IPS-18a (cell line): ENCODE measurements around the gene UVSSA.
"Not testable (repeated sequence)": the region's sequence is repeated elsewhere in the genome, so short reads cannot be mapped to it uniquely, and the experiment has no call there.

ENCODE experiments used
- H3K27ac ChIP-seq: one replicate; pipeline ENCODE4 v1.5.1; 2013; ENCODE audit warnings: low read length
- H3K27me3 ChIP-seq: one replicate; pipeline ENCODE4 v1.6.1; 2013; ENCODE audit warnings: mild to moderate bottlenecking, low read length; ENCODE audit not compliant: control insufficient read depth, insufficient read depth
- H3K36me3 ChIP-seq: one replicate; pipeline ENCODE4 v1.6.1; 2013; ENCODE audit warnings: low read depth, low read length; ENCODE audit not compliant: control insufficient read depth
- H3K4me1 ChIP-seq: one replicate; pipeline ENCODE4 v1.6.1; 2013; ENCODE audit warnings: low read depth, low read length; ENCODE audit not compliant: control insufficient read depth
- H3K4me3 ChIP-seq: one replicate; pipeline ENCODE4 v1.5.1; 2013; ENCODE audit warnings: low read length
- H3K9ac ChIP-seq: one replicate; pipeline ENCODE4 v1.6.1; 2013; ENCODE audit warnings: mild to moderate bottlenecking, low read length, moderate library complexity
- H3K9me3 ChIP-seq: one replicate; pipeline ENCODE4 v1.6.1; 2013; ENCODE audit warnings: low read depth, low read length; ENCODE audit not compliant: control insufficient read depth

The UVSSA gene

DNA sequence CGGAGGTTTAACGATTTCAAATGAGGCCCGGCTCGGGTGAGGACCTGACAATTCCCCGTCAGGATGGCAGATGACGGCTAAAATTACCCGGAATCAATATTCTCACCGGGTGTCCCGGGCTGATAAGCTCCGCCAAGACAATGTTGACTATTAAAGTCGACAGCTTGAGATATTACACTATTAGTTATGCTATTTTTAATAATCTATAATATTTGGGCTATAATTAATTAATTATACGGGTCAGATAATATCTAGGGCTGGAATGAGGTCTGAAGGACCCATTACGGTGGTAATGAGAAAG is 68.6 kb downstream of the UVSSA start:
- Histone ChIP-seq H3K27me3 (peaks cover 44% of the 10 kb centered on the region), H3K9me3 (no peaks in the 10 kb centered on the region), H3K4me3 (no peak overlapping the region), H3K4me1 (no peaks in the 10 kb centered on the region), H3K27ac (no peak overlapping the region), H3K36me3 (no peaks in the 10 kb centered on the region), H3K9ac (no peak overlapping the region)

DNA sequence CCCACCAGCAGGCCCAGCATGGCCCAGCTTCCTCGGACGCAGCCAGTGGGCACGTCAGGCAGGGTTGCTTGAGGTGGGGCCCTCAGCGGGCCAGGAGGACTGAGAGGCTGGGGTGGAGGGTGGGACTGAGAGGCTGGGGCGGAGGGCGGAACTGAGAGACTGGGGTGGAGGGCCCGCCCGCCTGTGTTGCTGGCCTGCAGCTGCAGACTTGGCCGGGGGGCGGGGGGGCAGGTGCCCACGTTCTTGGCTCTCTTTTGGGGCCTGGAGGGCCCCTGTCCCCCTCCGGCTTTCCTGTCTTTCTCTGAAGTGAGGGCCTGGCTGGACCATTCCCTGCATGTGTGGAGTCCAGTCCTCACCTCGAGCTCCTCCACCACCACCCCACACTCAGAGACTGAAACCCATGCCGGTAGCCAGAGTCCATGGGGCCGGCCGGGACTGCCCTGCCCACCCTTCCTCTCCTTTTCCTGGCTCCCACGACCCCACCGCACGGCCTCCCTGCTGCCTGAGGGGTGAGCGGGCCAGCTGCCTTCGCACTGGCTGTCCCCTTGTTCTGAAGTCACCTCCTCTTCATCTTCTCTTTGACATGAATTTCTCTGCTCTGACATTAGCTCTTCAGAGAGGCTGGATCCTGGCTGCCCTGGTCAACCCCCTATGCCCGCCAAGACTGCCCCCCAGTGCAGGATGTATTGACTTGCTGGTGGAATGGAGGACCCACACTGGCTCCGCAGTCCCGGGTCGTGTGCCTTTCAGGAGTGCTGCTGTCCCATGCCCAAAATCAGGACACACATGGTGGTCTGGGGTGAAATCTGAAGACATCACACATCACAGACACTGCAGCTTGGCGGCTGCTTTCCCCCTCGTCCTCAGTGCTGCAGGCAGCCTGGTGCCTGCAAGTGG is 69.3 kb downstream of the UVSSA start:
- H3K9me3 ChIP-seq: no peaks in the 10 kb centered on the region
- H3K4me1 ChIP-seq: no peaks in the 10 kb centered on the region
- no peaks in the 10 kb centered on the region for H3K36me3 ChIP-seq
- no peak overlapping the region for H3K9ac ChIP-seq
- H3K4me3 ChIP-seq: no peak overlapping the region
- no peak overlapping the region for H3K27ac ChIP-seq
- peaks cover 37% of the 10 kb centered on the region for H3K27me3 ChIP-seq

DNA sequence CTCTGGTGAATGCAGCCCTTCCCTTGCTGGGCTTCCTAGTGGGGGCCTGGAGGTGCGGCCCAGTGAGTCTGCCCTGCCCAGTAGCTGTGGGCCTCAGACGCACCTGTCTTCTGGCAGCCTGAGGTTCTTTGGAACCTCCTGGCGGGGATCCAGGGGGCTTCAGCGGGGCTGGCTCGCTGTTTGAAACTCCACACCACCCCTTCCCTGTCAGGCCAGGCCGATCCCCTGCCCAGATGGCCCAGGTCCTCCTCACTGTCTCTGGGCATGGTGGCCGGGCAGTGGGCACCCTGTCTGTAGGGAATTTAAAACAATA is 69.9 kb downstream of the UVSSA start:
- Histone ChIP-seq H3K4me1 (no peaks in the 10 kb centered on the region), H3K9ac (no peak overlapping the region), H3K4me3 (no peak overlapping the region), H3K27ac (no peak overlapping the region), H3K36me3 (no peaks in the 10 kb centered on the region), H3K9me3 (no peaks in the 10 kb centered on the region), H3K27me3 (peaks cover 31% of the 10 kb centered on the region)

DNA sequence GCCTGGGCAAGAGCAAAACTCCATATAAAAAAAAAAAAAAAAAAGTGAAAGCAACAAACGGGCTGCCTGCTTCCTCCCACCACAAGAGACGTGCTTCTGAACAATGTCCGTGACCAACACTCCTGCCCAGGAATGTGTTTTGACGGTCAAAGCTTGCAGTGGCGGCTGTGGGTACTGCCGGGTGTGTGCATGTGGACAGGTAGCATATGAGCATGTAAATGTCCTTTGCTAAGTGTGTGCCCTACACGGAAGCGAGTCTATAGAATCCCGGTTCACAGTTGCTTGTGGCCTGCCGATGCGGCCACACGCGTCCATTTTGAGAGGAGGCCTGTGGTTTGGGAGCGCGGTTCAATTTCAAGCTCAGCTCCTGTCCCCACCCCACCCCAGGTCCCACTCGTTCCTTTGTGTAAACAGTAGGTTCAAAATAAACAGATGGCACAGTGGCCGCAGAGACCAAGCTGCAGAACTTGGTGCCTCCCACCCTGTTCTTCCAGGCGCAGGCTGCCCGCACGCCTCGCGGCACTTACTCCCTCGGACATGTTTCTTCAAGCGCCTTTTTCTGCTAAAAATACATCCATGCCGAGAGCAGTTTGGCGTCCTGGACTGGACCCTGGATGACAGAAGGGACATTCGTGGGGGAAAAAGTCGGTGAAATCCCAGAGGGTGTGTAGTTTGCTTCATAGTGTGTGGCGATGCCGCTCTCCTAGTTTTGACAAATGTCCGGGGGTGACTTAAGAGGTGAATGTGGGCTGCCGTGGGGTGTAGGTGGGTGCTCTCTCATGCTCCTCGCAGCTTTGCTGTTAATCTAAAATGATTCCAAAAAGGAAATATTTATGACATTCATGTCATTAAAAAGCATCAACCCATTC is 70.7 kb downstream of the UVSSA start:
- no peaks in the 10 kb centered on the region for H3K4me1 ChIP-seq
- no peak overlapping the region for H3K4me3 ChIP-seq
- H3K27ac ChIP-seq: no peak overlapping the region
- no peaks in the 10 kb centered on the region for H3K9me3 ChIP-seq
- H3K27me3 ChIP-seq: peaks cover 23% of the 10 kb centered on the region
- no peaks in the 10 kb centered on the region for H3K36me3 ChIP-seq
- H3K9ac ChIP-seq: no peak overlapping the region

DNA sequence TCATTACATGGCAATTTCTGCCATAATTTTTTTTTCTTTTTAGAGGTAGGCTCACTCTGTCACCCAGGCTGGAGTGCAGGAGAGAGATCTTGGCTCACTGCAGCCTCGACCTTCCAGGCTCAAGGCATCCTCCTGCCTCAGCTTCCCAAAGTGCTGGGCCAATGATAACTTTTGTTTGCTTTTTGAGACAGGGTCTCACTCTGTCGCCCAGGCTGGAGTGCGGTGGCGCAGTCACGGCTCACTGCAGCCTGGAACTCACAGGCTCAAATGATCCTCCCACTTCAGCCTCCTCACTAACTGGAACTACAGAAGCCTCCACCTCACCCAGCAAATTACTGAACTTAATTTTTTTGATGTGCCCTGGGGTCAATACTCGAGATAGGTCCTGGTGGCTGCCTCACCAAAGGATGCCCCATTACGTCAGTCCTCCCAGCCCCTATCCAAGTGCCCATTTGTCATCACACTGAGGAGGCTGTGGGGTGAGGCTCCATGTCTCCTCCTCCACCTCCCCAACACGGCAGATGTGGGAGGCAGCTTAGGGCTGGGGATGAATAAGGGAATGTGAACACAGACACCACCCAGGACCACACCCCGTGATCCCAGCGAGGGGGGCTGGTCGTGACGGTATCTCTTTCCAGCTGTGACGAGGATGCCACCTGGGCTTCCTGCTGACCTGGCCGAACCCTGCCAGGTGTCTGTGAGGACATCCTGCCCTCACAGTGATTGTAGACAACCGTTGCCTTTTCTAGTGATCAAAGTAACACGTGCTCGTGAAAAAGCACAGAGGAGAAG is 71.7 kb downstream of the UVSSA start:
- no peaks in the 10 kb centered on the region for H3K4me1 ChIP-seq
- H3K27me3 ChIP-seq: peaks cover 13% of the 10 kb centered on the region
- no peaks in the 10 kb centered on the region for H3K9me3 ChIP-seq
- no peak overlapping the region for H3K4me3 ChIP-seq
- no peak overlapping the region for H3K27ac ChIP-seq
- H3K9ac ChIP-seq: no peak overlapping the region
- H3K36me3 ChIP-seq: no peaks in the 10 kb centered on the region

DNA sequence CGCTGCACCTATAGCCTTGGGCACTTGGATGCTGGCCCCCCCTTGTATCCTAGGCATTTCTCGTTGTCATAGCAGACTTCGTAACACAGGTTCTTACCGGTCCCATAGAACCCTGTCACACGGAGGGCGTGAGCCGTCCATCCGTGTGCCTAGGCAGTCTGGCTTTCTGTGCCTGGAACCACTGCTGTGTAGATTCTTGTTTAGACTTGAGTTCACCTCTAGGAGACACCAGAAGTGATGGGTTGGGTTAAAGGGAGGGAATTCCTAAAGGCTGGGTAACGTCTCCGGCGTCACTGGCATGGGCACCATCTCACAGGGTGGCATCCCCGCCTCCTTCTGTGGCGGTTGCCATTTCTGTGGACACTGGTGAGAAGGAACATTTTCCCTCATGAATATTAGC is 72.7 kb downstream of the UVSSA start:
- H3K27me3 ChIP-seq: peaks cover 10% of the 10 kb centered on the region
- no peaks in the 10 kb centered on the region for H3K36me3 ChIP-seq
- no peaks in the 10 kb centered on the region for H3K4me1 ChIP-seq
- no peaks in the 10 kb centered on the region for H3K9me3 ChIP-seq
- H3K4me3 ChIP-seq: no peak overlapping the region
- H3K9ac ChIP-seq: no peak overlapping the region
- no peak overlapping the region for H3K27ac ChIP-seq

DNA sequence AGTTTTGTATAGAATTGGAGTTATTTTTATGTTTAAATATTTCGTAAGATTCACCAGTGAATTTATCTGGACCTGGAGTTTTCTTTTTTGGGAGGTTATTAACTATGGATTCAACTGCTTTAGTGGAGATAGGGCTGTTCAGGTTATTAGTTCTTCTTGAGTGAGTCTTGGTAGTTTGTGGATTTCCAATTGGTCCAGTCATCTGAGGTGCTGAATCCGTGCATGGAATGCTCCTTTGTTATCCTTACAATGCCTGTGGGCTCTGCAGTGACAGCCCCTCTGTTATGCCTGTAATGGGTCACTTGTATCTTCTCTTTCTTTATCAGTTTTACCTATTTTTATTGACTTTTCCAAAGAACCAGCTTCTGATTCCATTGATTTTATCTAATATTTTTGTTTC is 74.6 kb downstream of the UVSSA start:
- H3K36me3 ChIP-seq: no peaks in the 10 kb centered on the region
- H3K9ac ChIP-seq: no peak overlapping the region
- H3K27ac ChIP-seq: no peak overlapping the region
- H3K27me3 ChIP-seq: no peaks in the 10 kb centered on the region
- H3K9me3 ChIP-seq: no peaks in the 10 kb centered on the region
- H3K4me3 ChIP-seq: no peak overlapping the region
- no peaks in the 10 kb centered on the region for H3K4me1 ChIP-seq

DNA sequence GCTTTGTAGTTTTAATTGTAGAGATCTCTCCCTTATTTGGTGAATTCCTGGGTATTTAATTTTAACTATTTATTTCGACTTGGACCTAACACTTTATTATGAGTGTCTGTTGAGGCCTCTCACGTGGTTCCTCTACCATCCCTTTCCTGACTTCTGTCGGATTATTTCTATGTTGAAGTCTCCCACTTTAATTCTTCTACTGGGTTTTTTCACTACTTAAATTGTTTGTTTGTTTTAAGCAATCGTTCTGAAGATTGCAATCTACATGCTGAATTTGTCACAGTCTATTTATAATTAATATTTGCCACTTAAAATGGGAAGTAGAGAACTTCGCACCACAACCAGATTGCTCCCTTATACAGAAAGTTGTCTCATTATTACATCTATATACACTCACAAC is 80.0 kb downstream of the UVSSA start:
- no peak overlapping the region for H3K27ac ChIP-seq
- H3K4me3 ChIP-seq: no peak overlapping the region
- H3K9ac ChIP-seq: no peak overlapping the region
- no peaks in the 10 kb centered on the region for H3K9me3 ChIP-seq
- H3K4me1 ChIP-seq: no peaks in the 10 kb centered on the region
- H3K36me3 ChIP-seq: no peaks in the 10 kb centered on the region
- H3K27me3 ChIP-seq: no peaks in the 10 kb centered on the region

DNA sequence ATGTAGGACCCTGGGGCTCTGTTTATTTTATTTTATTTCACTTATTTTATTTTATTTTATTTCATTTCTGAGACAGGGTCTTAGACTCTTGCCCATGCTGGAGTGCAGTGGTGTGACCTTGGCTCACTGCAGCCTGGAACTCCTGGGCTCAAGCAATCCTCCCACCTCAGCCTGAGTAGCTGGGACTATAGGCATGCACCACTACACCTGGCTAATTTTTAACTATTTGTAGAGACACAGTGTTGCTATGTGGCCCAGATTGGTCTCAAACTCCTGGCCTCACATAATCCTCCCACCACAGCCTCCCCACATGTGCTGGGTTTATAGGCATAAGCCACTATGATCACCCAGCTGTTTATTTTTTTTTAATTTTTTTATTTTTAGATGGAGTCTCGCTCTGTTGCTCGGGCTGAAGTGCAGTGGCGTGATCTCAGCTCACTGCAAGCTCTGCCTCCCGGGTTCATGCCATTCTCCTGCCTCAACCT is 96.7 kb downstream of the UVSSA start:
- not testable (repeated sequence) for H3K36me3 ChIP-seq, H3K9me3 ChIP-seq, H3K4me1 ChIP-seq, H3K27ac ChIP-seq, H3K27me3 ChIP-seq, H3K4me3 ChIP-seq, H3K9ac ChIP-seq
